SH-SY5Y (cell line): ENCODE data around the gene MSMO1.

Source experiments
- GATA2 ChIP-seq: IDR thresholded peaks from 2 replicates; pipeline ENCODE4 v1.6.1; 2011; ENCODE audit warnings: mild to moderate bottlenecking, low read depth, low read length
- GATA3 ChIP-seq: IDR thresholded peaks from 2 replicates; pipeline ENCODE4 v1.6.1; 2011; ENCODE audit warnings: low read depth, mild to moderate bottlenecking, low read length, moderate library complexity

GRCh38 chr4:165324236-165324917 lies 3.1 kb upstream of the MSMO1 start:
- no peak for TF ChIP-seq GATA2
- TF ChIP-seq GATA3 = no peak
